ENCODE measurements around the gene C19orf67. TPM values are rescaled to one million over a fixed set of nuclear protein-coding genes. Genes with fewer than 3 reads are reported as not detected.

Gene C19orf67
- polyA plus RNA-seq, 1 donor, result 0.10 TPM

DNA sequence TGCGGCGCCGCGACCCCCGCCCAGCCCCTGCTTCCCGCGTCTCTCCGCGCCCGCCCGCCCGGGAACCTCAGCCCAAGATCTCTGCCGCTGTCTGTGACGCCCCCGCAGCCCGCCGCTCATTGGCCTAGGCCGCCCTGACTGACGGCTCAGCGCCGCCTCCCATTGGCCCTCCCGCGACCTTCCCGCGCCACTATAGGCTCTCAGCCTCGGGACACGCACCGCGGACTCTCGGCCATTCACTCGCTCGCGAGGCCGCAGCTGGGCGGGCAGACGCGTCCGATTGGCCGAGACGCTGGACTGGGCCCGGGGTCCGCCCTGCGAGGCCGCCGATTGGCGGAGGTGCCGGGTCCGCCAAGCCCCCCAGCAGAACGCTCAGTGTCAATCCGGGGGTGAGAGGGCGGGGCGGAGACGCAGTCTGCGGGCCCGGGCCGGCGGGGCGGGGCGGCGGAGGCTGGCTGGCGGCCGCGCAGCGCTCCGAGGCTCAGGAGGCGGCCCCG lies 32.1 kb upstream of the C19orf67 start, which contains the start of gene PRKACA:
Gene PRKACA (minus strand): TSS at position 95 of the 497 bp plus-strand sequence. CDS start 215 bp downstream, outside the sequence.
- Histone ChIP-seq H3K9me3 (ENCODE audit: control insufficient read depth, low read depth, low read length) (no peaks in the 10 kb centered on the region), H3K4me3 (ENCODE audit: low read length) (peak within 1 kb of the TSS; percentile 90), H3K36me3 (ENCODE audit: control insufficient read depth, insufficient read depth, low read length) (no peaks in the 10 kb centered on the region), H3K4me1 (ENCODE audit: control insufficient read depth, insufficient read depth, low read length) (peaks cover 25% of the 10 kb centered on the region), H3K27ac (ENCODE audit: low read length) (peak within 1 kb of the TSS; percentile 98), H3K27me3 (ENCODE audit: control insufficient read depth, insufficient read depth, low read length) (no peaks in the 10 kb centered on the region)
- peak; percentile 99 to 100 for DNase-seq
- no CpG with 5 or more reads among the region's 67 CpGs for WGBS (ENCODE audit: insufficient coverage, low lambda C conversion rate)

DNA sequence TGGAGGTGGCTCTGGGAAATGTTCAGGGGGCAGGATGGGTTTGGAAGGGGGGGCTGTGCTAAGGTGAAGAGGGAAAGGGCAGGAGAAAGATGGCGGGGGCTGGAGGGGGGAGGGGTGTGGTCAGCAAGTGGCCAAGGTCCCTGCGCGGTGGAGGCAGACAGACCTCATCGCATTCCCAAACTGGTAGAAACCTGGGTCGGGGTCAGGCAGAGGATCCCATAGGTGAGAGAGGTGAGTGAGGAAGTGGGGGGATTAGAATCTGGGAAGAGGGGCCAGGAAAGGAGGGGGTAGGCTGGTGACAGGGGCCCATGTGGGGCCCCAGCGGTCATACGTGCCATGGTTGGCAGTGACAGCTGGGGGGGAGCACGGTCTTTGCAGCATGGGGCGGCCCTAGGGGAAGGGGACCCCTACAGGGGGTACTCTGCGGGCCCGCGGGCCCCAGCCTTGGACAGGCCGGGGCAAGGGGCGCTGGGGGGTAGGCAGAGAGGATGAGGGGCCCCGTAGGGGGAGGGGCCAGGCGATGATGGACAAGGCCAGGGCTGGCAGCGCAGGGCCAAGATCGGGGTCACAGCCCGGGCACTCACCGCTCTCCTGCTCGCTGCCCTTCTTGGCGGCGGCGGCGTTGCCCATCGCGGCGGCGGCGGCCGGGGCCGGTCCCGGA lies 31.5 kb upstream of the C19orf67 start:
- Histone ChIP-seq H3K36me3 (ENCODE audit: control insufficient read depth, insufficient read depth, low read length) (no peaks in the 10 kb centered on the region), H3K27ac (ENCODE audit: low read length) (peak overlapping the region; percentile 21), H3K4me3 (ENCODE audit: low read length) (peak overlapping the region; percentile 90), H3K4me1 (ENCODE audit: control insufficient read depth, insufficient read depth, low read length) (peaks cover 31% of the 10 kb centered on the region), H3K27me3 (ENCODE audit: control insufficient read depth, insufficient read depth, low read length) (no peaks in the 10 kb centered on the region), H3K9me3 (ENCODE audit: control insufficient read depth, low read depth, low read length) (no peaks in the 10 kb centered on the region)
- DNase-seq, result peak in 1 of 2 donors; percentile 45
- no CpG with 5 or more reads among the region's 33 CpGs for WGBS (ENCODE audit: insufficient coverage, low lambda C conversion rate)

DNA sequence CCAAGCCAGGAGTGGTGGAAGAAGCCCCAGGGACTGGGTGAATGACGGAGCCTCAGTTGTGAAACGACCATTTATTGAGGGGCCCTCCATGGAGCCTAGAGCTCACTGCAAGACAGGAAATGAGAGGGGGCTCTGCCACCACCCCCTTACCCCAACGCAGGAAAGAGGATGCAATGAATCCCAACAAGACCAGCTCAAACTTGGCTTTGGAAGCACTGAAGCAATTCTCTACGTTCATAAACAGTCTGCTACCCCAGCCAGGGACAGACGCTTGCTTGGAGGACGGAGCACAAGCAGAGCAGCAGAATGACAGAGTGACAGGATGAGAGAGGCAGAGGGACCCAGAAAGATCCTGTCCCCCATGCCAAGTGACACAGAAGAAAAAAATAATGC lies 30.9 kb upstream of the C19orf67 start:
- Histone ChIP-seq H3K27ac (ENCODE audit: low read length) (no peak overlapping the region), H3K4me3 (ENCODE audit: low read length) (peak overlapping the region; percentile 90), H3K27me3 (ENCODE audit: control insufficient read depth, insufficient read depth, low read length) (no peaks in the 10 kb centered on the region), H3K4me1 (ENCODE audit: control insufficient read depth, insufficient read depth, low read length) (peaks cover 31% of the 10 kb centered on the region), H3K36me3 (ENCODE audit: control insufficient read depth, insufficient read depth, low read length) (peaks cover 3% of the 10 kb centered on the region), H3K9me3 (ENCODE audit: control insufficient read depth, low read depth, low read length) (no peaks in the 10 kb centered on the region)
- 40% methylated on average over 1 of the region's 6 CpGs for WGBS (ENCODE audit: insufficient coverage, low lambda C conversion rate)
- DNase-seq, result no peak

DNA sequence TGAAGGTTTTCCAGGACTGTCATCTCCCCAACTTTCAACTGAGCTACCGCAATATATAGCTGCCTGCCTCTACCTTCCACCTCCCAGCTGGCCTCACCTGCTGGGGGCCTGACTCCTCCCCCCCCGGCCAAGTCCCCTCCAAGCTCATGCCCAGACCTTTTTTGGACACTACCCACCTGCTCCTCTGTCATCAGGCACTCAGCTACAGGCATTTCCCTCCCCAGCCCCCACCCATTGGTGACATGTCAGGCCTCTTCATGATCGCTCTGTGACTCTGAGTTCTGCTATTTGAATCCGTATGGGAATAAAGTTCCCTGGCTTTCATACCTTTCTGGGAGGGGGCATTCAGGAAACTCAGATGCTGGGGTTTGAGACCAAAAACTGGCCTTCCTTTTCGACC lies 30.2 kb upstream of the C19orf67 start:
- peaks cover 31% of the 10 kb centered on the region for H3K4me1 ChIP-seq (ENCODE audit: control insufficient read depth, insufficient read depth, low read length)
- peaks cover 3% of the 10 kb centered on the region for H3K36me3 ChIP-seq (ENCODE audit: control insufficient read depth, insufficient read depth, low read length)
- H3K27me3 ChIP-seq (ENCODE audit: control insufficient read depth, insufficient read depth, low read length), result no peaks in the 10 kb centered on the region
- DNase-seq, result no peak
- WGBS (ENCODE audit: insufficient coverage, low lambda C conversion rate), result no CpG with 5 or more reads among the region's 5 CpGs
- no peaks in the 10 kb centered on the region for H3K9me3 ChIP-seq (ENCODE audit: control insufficient read depth, low read depth, low read length)
- H3K4me3 ChIP-seq (ENCODE audit: low read length), result no peak overlapping the region
- no peak overlapping the region for H3K27ac ChIP-seq (ENCODE audit: low read length)

DNA sequence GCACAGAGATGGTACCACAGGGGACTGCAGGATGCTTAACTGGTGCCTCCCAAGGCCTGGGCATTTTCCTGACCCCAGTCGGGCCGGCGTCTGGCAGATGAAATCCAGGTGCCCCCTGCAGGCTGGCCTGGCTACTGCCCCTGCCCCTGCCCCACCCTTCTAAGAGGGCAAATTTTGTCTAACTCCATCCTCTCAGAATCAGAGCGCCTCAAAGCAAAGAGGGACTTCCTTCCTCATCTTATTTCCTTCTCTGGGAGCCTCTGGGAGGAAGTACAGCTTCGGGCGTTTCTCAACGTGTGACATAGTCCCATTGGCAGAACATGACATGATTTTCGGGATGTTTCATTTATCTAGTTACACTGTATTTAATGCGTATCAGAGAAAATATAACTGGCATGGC lies 29.3 kb upstream of the C19orf67 start:
- H3K27me3 ChIP-seq (ENCODE audit: control insufficient read depth, insufficient read depth, low read length), result no peaks in the 10 kb centered on the region
- H3K36me3 ChIP-seq (ENCODE audit: control insufficient read depth, insufficient read depth, low read length), result peaks cover 3% of the 10 kb centered on the region
- H3K9me3 ChIP-seq (ENCODE audit: control insufficient read depth, low read depth, low read length), result no peaks in the 10 kb centered on the region
- no peak overlapping the region for H3K27ac ChIP-seq (ENCODE audit: low read length)
- 90% methylated on average over 2 of the region's 9 CpGs for WGBS (ENCODE audit: insufficient coverage, low lambda C conversion rate)
- H3K4me3 ChIP-seq (ENCODE audit: low read length), result no peak overlapping the region
- peaks cover 30% of the 10 kb centered on the region for H3K4me1 ChIP-seq (ENCODE audit: control insufficient read depth, insufficient read depth, low read length)
- DNase-seq, result no peak

DNA sequence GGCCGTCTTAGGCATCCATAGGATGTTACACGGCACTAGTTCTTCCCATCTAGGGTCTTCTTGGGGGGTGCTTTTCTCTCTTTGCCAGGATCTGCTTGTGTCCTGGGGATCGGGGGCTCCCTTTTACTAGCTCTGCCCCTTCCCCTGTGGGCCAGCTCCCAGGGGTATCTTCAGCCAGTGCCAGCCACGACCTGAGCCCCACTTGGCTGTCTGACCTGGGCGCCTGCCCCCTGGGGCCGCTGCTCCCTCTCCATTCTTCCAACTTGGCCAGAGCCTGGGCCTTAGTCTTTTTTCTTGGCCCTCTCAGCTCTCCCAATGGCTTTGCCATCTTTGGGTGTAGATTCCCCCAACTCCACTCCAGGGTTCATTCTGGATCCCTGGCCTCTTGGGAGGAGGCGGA lies 28.9 kb upstream of the C19orf67 start:
- H3K4me3 ChIP-seq (ENCODE audit: low read length), result no peak overlapping the region
- H3K9me3 ChIP-seq (ENCODE audit: control insufficient read depth, low read depth, low read length), result no peaks in the 10 kb centered on the region
- peaks cover 25% of the 10 kb centered on the region for H3K4me1 ChIP-seq (ENCODE audit: control insufficient read depth, insufficient read depth, low read length)
- H3K36me3 ChIP-seq (ENCODE audit: control insufficient read depth, insufficient read depth, low read length), result peaks cover 3% of the 10 kb centered on the region
- H3K27me3 ChIP-seq (ENCODE audit: control insufficient read depth, insufficient read depth, low read length), result no peaks in the 10 kb centered on the region
- DNase-seq, result no peak
- WGBS (ENCODE audit: insufficient coverage, low lambda C conversion rate), result no CpG with 5 or more reads among the region's 7 CpGs
- no peak overlapping the region for H3K27ac ChIP-seq (ENCODE audit: low read length)

DNA sequence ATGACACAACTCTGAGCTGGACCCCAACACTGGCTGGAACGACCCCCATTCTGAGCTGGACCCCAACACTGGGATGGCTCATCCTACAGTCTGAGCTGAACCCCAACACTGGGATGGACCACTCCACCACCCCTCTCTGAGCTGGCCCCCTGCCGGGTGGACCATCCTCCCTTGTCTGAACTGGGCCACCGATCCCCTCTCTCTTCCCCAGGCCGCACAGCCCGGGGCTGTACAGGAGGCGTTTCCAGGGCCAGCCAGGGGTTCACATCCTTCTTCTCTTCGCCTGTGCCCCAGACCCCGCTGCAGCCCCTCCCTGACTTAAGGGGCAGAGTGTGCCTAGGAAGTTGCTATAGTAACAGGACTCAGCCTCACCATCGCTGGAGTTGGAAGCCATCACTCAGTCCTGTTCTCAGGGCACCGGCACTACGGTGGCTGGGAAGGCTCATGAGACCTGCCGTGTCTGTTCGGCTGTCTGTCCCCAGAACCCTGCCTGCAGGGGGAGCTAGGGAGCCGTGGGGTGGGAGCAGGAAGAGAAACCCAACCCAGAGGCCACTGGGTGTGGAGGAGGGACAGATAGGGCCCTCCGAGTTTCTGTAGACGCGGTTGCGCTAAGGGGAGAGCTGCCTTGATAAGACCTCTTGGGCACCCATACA lies 28.3 kb upstream of the C19orf67 start:
- DNase-seq, result no peak
- no peak overlapping the region for H3K27ac ChIP-seq (ENCODE audit: low read length)
- H3K4me1 ChIP-seq (ENCODE audit: control insufficient read depth, insufficient read depth, low read length), result peaks cover 20% of the 10 kb centered on the region
- WGBS (ENCODE audit: insufficient coverage, low lambda C conversion rate), result no CpG with 5 or more reads among the region's 18 CpGs
- H3K36me3 ChIP-seq (ENCODE audit: control insufficient read depth, insufficient read depth, low read length), result peaks cover 3% of the 10 kb centered on the region
- H3K9me3 ChIP-seq (ENCODE audit: control insufficient read depth, low read depth, low read length), result no peaks in the 10 kb centered on the region
- H3K4me3 ChIP-seq (ENCODE audit: low read length), result no peak overlapping the region
- H3K27me3 ChIP-seq (ENCODE audit: control insufficient read depth, insufficient read depth, low read length), result no peaks in the 10 kb centered on the region

DNA sequence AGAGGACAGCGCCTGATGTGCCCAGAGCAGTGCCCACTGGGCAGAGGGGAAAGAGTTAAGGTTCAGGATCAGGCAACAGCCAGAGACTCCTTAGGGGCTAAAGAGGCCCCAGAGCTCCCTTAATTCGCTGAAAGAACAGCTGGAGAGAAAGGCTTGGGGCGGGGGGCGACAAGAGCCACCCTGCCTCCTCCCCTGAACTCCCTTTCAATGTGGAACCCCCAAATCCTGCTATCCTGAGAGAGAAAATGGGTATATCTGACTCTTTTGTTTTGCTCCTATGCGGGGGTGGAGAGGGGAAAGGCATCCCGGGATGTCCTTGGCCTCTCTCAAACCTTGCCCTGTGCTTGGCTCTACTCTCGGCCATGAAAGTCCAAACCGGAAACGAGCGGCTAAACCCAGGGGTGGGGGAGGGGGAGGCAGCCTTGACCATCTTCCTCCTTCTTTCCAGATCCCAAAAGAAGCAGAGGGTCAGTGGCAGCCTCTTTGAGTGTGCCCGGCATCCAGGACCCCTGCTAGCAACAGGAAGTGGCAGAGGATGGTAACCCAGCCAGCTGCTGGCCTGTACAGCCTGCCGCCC lies 27.3 kb upstream of the C19orf67 start:
- Histone ChIP-seq H3K4me3 (ENCODE audit: low read length) (no peak overlapping the region), H3K27me3 (ENCODE audit: control insufficient read depth, insufficient read depth, low read length) (no peaks in the 10 kb centered on the region), H3K36me3 (ENCODE audit: control insufficient read depth, insufficient read depth, low read length) (peaks cover 4% of the 10 kb centered on the region), H3K27ac (ENCODE audit: low read length) (no peak overlapping the region), H3K9me3 (ENCODE audit: control insufficient read depth, low read depth, low read length) (no peaks in the 10 kb centered on the region), H3K4me1 (ENCODE audit: control insufficient read depth, insufficient read depth, low read length) (peaks cover 13% of the 10 kb centered on the region)
- WGBS (ENCODE audit: insufficient coverage, low lambda C conversion rate), result no CpG with 5 or more reads among the region's 12 CpGs
- no peak for DNase-seq

DNA sequence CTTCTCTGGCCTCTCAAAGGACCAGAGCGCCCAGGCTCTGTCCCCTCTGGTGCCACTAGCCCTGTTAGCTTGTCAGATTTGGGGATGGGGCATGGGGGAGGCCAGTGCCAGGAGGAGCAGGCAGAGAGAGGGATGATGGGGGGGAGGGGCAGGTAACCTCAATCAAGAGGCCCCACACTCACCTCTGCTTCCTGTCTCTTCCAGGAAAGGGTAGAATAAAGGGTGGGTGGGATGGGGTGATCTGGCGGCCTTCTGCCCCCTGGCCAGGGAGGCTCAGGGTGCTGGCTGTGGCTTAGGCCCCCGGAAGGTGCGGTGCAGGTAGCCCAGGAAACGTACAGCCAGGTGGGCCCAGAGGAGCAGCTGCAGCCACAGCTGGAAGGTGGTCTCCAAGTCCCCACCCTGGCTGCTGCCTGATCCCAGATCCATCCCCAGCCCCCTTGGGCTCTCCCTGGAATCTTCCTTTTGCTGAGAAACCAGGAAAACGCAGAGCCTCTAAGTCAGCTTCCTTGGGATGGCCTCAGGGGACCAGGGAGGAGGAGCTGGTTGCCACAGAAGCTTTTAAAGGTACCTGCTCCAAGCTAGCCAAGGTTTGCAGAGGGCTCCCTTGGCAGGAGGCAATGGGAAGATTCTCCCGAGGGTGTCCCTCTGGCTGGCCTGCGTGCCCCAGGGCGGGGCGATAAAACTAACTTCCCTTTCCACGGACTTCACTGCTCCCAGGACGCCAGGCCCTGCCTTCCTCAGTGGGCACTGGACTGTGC lies 26.6 kb upstream of the C19orf67 start:
- H3K9me3 ChIP-seq (ENCODE audit: control insufficient read depth, low read depth, low read length), result no peaks in the 10 kb centered on the region
- DNase-seq, result no peak
- peaks cover 11% of the 10 kb centered on the region for H3K36me3 ChIP-seq (ENCODE audit: control insufficient read depth, insufficient read depth, low read length)
- H3K4me3 ChIP-seq (ENCODE audit: low read length), result no peak overlapping the region
- no peak overlapping the region for H3K27ac ChIP-seq (ENCODE audit: low read length)
- peaks cover 13% of the 10 kb centered on the region for H3K4me1 ChIP-seq (ENCODE audit: control insufficient read depth, insufficient read depth, low read length)
- H3K27me3 ChIP-seq (ENCODE audit: control insufficient read depth, insufficient read depth, low read length), result no peaks in the 10 kb centered on the region
- no CpG with 5 or more reads among the region's 12 CpGs for WGBS (ENCODE audit: insufficient coverage, low lambda C conversion rate)

DNA sequence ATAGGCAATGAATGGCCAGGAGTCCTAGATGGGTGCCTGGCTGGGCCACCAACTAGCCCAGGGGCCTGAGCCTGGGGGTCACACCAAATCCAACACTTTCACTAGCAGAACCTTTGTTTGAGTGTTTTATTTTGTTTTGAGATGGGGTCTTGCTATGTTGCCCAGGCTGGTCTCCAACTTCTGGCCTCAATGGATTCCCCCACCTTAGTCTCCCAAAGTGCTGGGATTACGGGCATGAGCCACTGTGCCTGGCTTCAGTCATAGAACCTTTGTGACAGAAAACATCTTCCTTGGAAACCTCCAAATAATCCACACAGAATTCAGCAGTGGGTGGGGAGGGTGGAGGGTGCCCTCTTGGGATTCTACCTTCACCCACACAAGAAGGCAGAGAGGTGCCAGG lies 25.9 kb upstream of the C19orf67 start:
- H3K4me3 ChIP-seq (ENCODE audit: low read length), result no peak overlapping the region
- H3K27ac ChIP-seq (ENCODE audit: low read length), result no peak overlapping the region
- no peaks in the 10 kb centered on the region for H3K27me3 ChIP-seq (ENCODE audit: control insufficient read depth, insufficient read depth, low read length)
- no peaks in the 10 kb centered on the region for H3K9me3 ChIP-seq (ENCODE audit: control insufficient read depth, low read depth, low read length)
- H3K36me3 ChIP-seq (ENCODE audit: control insufficient read depth, insufficient read depth, low read length), result peaks cover 15% of the 10 kb centered on the region
- peaks cover 13% of the 10 kb centered on the region for H3K4me1 ChIP-seq (ENCODE audit: control insufficient read depth, insufficient read depth, low read length)
- DNase-seq, result no peak
- no CpG with 5 or more reads among the region's 1 CpG for WGBS (ENCODE audit: insufficient coverage, low lambda C conversion rate)

Data from large intestine (tissue), 3 donors.